PC-3 (cell line): ENCODE measurements around the gene DUSP6.

ENCODE experiments used
- EZH2 ChIP-seq: fragments of 300-600 bp; sonication (generic); IDR thresholded peaks from one replicate; pipeline ENCODE4 v1.6.1; 2017; ENCODE audit warnings: antibody characterized with exemption, mild to moderate bottlenecking, low read length; ENCODE audit not compliant: unreplicated experiment
- EZH2phosphoT487 ChIP-seq: fragments of 300-600 bp; sonication (generic); IDR thresholded peaks from 2 replicates; pipeline ENCODE4 v1.6.1; 2018; ENCODE audit warnings: mild to moderate bottlenecking, antibody characterized with exemption, low read length, borderline replicate concordance
- TF ChIP-seq, protein P1 (sequence below): fragments of 300-600 bp; sonication (generic); conservative IDR thresholded peaks from 2 replicates; pipeline ENCODE4 v1.5.1; 2017; ENCODE audit warnings: antibody characterized with exemption, low read depth, mild to moderate bottlenecking, low read length

DNA sequence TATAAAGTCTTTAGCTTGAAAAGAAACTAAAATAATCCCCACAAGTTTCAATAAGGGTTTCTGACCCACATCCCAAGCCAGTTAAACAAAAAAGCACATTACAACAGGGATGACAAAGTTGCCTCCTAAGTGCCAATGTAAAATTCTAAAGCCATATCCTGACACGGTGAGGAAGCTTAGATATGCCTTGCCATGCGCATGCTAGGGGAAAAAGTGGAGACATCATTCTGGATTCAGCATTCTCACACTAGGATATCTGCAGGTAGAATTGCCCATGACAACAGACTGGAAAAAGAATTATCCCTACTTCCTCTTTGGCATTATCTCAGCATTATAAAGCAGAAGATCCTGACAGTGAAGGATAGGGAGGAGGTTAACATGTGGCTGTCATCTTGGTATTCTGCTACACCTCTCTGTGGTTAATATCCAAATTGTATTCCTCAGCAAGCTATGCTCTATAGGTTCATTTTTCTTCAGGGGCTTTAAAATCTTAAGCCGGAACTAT, 4.9 kb downstream of the DUSP6 start:
- TF ChIP-seq EZH2phosphoT487 = no peak
- TF ChIP-seq, protein P1, sequence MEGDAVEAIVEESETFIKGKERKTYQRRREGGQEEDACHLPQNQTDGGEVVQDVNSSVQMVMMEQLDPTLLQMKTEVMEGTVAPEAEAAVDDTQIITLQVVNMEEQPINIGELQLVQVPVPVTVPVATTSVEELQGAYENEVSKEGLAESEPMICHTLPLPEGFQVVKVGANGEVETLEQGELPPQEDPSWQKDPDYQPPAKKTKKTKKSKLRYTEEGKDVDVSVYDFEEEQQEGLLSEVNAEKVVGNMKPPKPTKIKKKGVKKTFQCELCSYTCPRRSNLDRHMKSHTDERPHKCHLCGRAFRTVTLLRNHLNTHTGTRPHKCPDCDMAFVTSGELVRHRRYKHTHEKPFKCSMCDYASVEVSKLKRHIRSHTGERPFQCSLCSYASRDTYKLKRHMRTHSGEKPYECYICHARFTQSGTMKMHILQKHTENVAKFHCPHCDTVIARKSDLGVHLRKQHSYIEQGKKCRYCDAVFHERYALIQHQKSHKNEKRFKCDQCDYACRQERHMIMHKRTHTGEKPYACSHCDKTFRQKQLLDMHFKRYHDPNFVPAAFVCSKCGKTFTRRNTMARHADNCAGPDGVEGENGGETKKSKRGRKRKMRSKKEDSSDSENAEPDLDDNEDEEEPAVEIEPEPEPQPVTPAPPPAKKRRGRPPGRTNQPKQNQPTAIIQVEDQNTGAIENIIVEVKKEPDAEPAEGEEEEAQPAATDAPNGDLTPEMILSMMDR = no peak
- TF ChIP-seq EZH2 = no peak
